HuH-7 (cell line): ENCODE data around the gene ADARB2.
"Not testable (repeated sequence)": the region's sequence is repeated elsewhere in the genome, so short reads cannot be mapped to it uniquely, and the experiment has no call there.

Source experiments
- DNase-seq: peaks from one replicate; pipeline ENCODE4 v3.0.0; 2011; ENCODE audit warnings: low spot score

Gene ADARB2

GRCh38 chr10:1347962-1348772, 389.2 kb downstream of the ADARB2 start:
- DNase-seq: no peak

- DNase-seq: no peak
Observed at GRCh38 chr10:1347525-1347924, 389.8 kb downstream of the ADARB2 start.

- DNase-seq: no peak
Observed at GRCh38 chr10:1346201-1346600, 391.1 kb downstream of the ADARB2 start.

- DNase-seq: no peak
Observed at GRCh38 chr10:1345368-1345767, 392.0 kb downstream of the ADARB2 start.

GRCh38 chr10:1344846-1345245, 392.5 kb downstream of the ADARB2 start:
- no peak for DNase-seq

- DNase-seq: no peak
Observed at GRCh38 chr10:1344408-1344807, 392.9 kb downstream of the ADARB2 start.

- no peak for DNase-seq
Observed at GRCh38 chr10:1343176-1343575, 394.1 kb downstream of the ADARB2 start.

GRCh38 chr10:1341052-1341451, 396.3 kb downstream of the ADARB2 start:
- not testable (repeated sequence) for DNase-seq

- no peak for DNase-seq
Observed at GRCh38 chr10:1339396-1339795, 397.9 kb downstream of the ADARB2 start.

GRCh38 chr10:1335642-1336041, 401.7 kb downstream of the ADARB2 start:
- no peak for DNase-seq

GRCh38 chr10:1333981-1334380, 403.3 kb downstream of the ADARB2 start:
- no peak for DNase-seq

- no peak for DNase-seq
Observed at GRCh38 chr10:1331560-1331959, 405.8 kb downstream of the ADARB2 start.

GRCh38 chr10:1329622-1330021, 407.7 kb downstream of the ADARB2 start:
- no peak for DNase-seq

GRCh38 chr10:1328981-1329614, 408.2 kb downstream of the ADARB2 start:
- no peak for DNase-seq

GRCh38 chr10:1328161-1328823, 409.0 kb downstream of the ADARB2 start:
- no peak for DNase-seq

- DNase-seq: no peak
Observed at GRCh38 chr10:1327759-1328158, 409.6 kb downstream of the ADARB2 start.

GRCh38 chr10:1326514-1326913, 410.8 kb downstream of the ADARB2 start:
- not testable (repeated sequence) for DNase-seq

- no peak for DNase-seq
Observed at GRCh38 chr10:1324903-1325302, 412.4 kb downstream of the ADARB2 start.

- no peak for DNase-seq
Observed at GRCh38 chr10:1323951-1324350, 413.4 kb downstream of the ADARB2 start.

GRCh38 chr10:1320739-1321320, 416.5 kb downstream of the ADARB2 start:
- DNase-seq: no peak

- no peak for DNase-seq
Observed at GRCh38 chr10:1316809-1317143, 420.5 kb downstream of the ADARB2 start.

- DNase-seq: no peak
Observed at GRCh38 chr10:1316121-1316808, 421.1 kb downstream of the ADARB2 start.
